IMR-90 (cell line): ENCODE results near the gene AMTN.

Source experiments
- CEBPB ChIP-seq: IDR thresholded peaks from 2 replicates; pipeline ENCODE4 v1.6.1; 2012; ENCODE audit warnings: low read depth, low read length, improper control_type of control experiment
- MAFK ChIP-seq: IDR thresholded peaks from 2 replicates; pipeline ENCODE4 v1.6.1; 2012; ENCODE audit warnings: low read depth, low read length, improper control_type of control experiment
- MAZ ChIP-seq: IDR thresholded peaks from 2 replicates; pipeline ENCODE4 v1.6.1; 2012; ENCODE audit warnings: low read depth, mild to moderate bottlenecking, low read length, improper control_type of control experiment, moderate library complexity, borderline replicate concordance
- NFE2L2 ChIP-seq: fragments of 150-350 bp; IDR thresholded peaks from 2 replicates; pipeline ENCODE4 v1.6.1; 2016; ENCODE audit warnings: low read depth, mild to moderate bottlenecking, low read length
- POLR2A ChIP-seq: IDR thresholded peaks from 2 replicates; pipeline ENCODE4 v1.6.1; 2012; ENCODE audit warnings: mild to moderate bottlenecking, low read depth, low read length
- RAD21 ChIP-seq: IDR thresholded peaks from 2 replicates; pipeline ENCODE4 v1.6.1; 2012; ENCODE audit warnings: low read length, improper control_type of control experiment
- RCOR1 ChIP-seq: IDR thresholded peaks from 2 replicates; pipeline ENCODE4 v1.6.1; 2012; ENCODE audit warnings: mild to moderate bottlenecking, low read length, improper control_type of control experiment; ENCODE audit not compliant: insufficient replicate concordance
- RFX5 ChIP-seq: IDR thresholded peaks from 2 replicates; pipeline ENCODE4 v1.8.0; 2012; ENCODE audit warnings: low read depth, mild to moderate bottlenecking, low read length, moderate library complexity
- SMC3 ChIP-seq: fragments of 150-350 bp; IDR thresholded peaks from 2 replicates; pipeline ENCODE4 v1.6.1; 2016; ENCODE audit warnings: low read depth, mild to moderate bottlenecking, antibody characterized with exemption, low read length, moderate library complexity
- TF ChIP-seq, protein P1 (sequence below): conservative IDR thresholded peaks from 2 replicates; pipeline ENCODE4 v1.5.1; 2012; ENCODE audit warnings: mild to moderate bottlenecking, low read depth, low read length, improper control_type of control experiment
- TF ChIP-seq, protein P2 (sequence below): fragments of 150-350 bp; IDR thresholded peaks from 2 replicates; pipeline ENCODE4 v1.6.1; 2016; ENCODE audit warnings: low read depth, mild to moderate bottlenecking, low read length, moderate library complexity, borderline replicate concordance

DNA sequence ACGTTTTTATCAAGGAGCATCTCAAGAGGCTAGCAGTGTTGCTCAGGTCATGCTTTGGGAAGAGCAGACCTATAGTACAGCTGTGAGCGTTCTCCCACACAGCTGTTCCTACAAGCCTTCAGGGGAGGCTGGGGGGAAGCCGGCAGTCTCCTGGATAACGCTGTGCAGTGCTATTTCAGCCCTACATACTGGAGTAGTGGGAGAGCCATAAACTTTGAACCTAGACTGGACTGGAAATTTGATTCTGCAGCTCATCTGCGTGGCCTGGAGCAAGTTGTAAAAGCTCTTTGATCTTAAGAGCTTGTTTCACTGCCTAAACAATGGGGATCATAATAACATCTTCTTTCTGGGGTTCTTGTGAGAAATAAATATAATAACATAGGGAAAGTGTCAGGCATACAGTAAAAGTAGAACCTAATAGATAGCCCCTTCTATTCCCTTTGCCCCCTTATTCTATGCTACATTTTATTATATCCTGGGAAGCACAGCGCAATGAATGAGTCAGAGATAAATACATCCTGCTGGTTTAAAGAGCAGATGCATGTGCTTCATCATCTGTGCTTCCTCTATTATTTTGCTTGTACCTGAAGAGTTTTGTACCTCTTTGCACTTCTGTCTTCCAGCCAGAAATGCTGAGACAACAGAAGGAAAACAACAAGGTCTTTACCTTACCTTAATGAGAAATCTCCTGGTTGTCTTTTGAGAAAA, 59.0 kb downstream of the AMTN start:
- TF ChIP-seq, protein P1, sequence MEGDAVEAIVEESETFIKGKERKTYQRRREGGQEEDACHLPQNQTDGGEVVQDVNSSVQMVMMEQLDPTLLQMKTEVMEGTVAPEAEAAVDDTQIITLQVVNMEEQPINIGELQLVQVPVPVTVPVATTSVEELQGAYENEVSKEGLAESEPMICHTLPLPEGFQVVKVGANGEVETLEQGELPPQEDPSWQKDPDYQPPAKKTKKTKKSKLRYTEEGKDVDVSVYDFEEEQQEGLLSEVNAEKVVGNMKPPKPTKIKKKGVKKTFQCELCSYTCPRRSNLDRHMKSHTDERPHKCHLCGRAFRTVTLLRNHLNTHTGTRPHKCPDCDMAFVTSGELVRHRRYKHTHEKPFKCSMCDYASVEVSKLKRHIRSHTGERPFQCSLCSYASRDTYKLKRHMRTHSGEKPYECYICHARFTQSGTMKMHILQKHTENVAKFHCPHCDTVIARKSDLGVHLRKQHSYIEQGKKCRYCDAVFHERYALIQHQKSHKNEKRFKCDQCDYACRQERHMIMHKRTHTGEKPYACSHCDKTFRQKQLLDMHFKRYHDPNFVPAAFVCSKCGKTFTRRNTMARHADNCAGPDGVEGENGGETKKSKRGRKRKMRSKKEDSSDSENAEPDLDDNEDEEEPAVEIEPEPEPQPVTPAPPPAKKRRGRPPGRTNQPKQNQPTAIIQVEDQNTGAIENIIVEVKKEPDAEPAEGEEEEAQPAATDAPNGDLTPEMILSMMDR: no peak
- TF ChIP-seq MAFK (no peak), RAD21 (no peak), NFE2L2 (no peak), RFX5 (no peak), MAZ (no peak), POLR2A (no peak), CEBPB (no peak), SMC3 (no peak), RCOR1 (no peak)
- TF ChIP-seq, protein P2, sequence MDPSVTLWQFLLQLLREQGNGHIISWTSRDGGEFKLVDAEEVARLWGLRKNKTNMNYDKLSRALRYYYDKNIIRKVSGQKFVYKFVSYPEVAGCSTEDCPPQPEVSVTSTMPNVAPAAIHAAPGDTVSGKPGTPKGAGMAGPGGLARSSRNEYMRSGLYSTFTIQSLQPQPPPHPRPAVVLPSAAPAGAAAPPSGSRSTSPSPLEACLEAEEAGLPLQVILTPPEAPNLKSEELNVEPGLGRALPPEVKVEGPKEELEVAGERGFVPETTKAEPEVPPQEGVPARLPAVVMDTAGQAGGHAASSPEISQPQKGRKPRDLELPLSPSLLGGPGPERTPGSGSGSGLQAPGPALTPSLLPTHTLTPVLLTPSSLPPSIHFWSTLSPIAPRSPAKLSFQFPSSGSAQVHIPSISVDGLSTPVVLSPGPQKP: no peak
